HPDE6-E6E7 (cell line): ENCODE results near the gene SLC34A1.

Source experiments
- DNase-seq: peaks from one replicate; pipeline ENCODE4 v3.0.0; 2011; ENCODE audit warnings: missing footprints; ENCODE audit errors: extremely low spot score

SLC34A1 gene

DNA sequence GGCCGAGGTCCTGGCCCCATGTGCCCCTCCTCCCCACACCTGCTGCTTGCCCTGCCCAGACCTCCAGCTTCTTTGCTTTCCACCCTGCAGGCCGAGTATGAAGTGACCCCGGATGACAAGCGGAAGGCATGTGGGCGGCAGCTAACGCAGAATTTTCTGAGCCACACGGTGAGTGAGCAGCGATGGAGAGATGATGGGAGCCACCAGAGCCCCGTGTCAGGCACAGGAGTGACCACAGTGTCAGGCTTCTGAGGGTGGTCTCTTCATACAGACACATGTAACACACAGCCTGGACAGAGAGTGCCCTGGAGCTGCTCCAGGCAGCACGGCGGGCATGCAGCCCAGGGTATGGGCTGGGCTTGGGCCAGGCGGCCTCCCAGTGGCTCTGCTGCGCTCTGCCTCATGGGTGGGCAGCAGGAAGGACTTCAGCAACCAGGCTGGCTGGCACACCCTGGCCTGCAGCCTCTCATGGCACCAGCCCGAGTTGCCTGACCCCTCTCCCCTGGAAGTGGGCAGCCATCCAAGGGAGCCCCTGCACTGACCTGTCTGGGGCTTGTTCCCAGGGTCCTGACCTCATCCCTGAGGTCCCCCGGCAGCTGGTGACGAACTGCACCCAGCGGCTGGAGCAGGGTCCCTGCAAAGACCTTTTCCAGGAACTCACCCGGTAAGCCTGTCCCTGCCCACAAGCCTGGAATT, 48.1 kb downstream of the SLC34A1 start:
- DNase-seq = no peak

DNA sequence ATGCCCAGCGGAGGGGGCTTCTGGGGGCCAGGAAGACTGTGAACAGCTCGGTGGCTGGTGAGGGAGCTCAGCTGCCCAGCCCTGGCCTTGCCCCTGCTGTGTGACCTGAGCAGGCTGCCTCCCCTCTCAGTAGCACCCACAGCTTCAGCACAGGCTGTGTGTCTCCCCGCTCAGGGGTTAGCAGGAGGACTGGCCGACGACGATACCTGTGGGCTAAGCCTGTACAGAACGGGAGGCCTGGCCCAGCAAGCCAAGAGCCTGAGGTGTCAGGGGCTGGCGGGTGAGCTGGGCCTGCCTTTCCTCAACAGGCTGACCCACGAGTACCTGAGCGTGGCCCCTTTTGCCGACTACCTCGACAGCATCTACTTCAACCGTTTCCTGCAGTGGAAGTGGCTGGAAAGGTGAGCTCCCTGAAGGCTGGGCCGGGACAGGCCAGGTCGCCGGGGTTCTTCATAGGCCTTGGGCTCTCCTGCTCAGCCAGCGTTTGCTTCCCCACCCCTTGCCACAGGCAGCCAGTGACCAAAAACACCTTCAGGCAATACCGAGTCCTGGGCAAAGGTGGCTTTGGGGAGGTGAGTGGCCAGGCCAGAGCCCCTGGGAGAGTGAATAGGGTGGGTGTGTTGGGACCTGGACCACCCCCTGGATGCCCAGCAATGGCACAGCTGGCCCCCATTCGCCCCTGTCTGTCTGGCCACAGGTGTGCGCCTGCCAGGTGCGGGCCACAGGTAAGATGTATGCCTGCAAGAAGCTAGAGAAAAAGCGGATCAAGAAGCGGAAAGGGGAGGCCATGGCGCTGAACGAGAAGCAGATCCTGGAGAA, 48.8 kb downstream of the SLC34A1 start:
- DNase-seq = no peak

DNA sequence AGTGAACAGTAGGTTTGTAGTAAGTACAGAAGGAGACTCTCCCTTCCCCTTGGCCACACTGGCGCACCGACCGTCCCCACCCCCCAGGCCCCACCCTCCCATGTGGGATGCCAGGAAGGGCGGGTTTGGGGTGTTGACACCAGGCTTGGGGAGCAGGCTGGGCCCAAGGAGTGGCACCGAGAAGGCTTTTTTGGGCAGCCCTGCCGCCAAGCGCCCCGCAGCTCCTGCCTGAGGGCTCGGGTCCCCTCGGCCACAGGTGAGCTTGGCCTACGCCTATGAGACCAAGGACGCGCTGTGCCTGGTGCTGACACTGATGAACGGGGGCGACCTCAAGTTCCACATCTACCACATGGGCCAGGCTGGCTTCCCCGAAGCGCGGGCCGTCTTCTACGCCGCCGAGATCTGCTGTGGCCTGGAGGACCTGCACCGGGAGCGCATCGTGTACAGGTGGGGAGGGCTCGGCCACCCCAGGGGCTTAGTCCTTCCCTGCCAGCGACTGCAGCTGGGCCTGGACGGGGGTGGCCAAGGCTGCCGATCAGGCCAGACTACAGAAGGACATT, 49.5 kb downstream of the SLC34A1 start:
- no peak for DNase-seq

DNA sequence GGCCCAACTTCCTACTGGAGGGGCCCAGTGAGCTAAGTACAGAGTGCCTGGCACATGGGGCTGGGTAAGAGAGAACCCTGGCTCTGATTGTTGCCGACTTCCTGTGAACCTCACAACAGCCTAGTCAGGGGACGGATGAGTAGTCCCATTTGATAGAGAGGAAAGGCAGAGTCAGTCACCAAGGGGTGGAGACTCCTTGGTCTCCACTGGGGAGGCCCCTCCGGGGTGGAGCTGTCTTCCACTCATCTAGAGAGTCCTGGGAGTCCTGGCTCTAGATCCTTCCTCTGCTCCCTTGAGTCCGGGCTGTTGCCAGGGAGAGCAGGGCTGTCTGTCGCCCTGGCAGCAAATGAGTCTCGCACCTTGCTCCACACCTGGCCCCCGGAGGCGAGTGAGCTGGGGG, 50.2 kb downstream of the SLC34A1 start:
- no peak for DNase-seq

DNA sequence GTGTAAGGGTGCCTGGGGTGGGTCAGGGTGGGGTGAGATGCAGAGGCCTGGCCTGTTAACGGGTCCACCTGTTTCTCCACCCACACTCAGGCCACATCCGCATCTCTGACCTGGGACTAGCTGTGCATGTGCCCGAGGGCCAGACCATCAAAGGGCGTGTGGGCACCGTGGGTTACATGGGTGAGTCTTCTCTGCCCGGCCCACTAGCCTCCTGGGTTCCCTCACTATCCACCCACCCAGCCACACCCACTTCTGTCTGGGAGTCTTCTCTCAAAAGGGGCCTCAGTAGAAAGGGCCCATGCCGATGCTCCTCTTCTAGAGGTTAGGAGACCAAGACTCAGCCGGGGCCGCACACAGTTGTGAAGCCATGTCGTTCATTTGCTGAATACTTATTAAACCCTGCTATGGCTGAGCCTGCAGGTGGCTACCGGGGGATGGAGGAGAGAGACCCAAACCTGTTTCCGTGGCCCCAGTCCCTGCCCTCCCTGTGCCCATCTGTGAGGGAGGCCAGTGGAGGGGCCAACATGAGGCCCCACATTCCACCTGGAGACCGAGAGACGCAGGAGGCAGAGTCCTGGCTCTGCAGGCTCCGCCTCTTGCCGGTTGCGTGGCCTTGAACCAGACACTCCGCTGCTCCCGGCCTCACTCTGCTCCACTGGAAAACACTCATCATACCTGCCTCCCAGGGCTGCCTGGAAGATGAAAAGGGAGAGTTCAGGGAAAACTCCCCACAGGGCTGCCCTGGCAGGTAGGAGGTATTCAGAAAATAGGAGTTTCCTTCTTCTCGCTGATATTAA, 50.9 kb downstream of the SLC34A1 start:
- no peak for DNase-seq

DNA sequence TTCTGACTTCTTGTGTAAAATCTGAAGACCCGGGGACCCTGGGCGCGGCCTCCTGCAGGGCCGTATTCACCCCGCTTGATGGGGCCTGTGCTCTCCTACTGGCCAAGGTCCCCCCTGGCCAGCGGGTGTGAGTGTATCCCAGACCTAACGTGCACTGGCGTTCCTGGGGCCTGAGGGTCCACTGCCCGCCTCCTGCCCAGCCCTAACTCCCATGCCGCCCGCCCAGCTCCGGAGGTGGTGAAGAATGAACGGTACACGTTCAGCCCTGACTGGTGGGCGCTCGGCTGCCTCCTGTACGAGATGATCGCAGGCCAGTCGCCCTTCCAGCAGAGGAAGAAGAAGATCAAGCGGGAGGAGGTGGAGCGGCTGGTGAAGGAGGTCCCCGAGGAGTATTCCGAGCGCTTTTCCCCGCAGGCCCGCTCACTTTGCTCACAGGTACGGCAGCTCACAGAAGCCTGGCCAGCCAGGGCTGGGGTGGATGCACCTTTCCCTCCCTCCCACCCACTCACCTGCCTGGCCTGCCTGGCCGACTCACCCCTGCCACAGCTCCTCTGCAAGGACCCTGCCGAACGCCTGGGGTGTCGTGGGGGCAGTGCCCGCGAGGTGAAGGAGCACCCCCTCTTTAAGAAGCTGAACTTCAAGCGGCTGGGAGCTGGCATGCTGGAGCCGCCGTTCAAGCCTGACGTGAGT, 51.8 kb downstream of the SLC34A1 start:
- no peak for DNase-seq

DNA sequence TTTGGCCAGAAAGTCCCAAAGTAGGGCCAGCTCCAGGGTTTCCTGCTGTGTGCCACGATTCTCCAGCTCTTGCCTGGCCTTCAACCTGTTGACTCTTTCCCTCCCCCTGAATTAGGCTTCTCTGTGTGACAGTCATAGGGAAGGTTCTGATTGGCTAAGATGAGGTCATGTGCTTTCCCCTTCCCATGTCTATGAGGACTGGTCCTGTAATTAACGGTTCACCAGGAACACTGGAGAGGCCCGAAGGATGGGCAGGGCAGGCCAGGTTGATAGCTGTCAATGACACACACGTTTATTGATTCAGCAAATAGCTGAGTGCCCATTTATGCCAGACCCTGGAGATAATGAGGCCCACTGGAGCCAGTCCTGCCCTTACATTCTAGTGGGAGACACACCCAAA, 53.4 kb downstream of the SLC34A1 start:
- no peak for DNase-seq

DNA sequence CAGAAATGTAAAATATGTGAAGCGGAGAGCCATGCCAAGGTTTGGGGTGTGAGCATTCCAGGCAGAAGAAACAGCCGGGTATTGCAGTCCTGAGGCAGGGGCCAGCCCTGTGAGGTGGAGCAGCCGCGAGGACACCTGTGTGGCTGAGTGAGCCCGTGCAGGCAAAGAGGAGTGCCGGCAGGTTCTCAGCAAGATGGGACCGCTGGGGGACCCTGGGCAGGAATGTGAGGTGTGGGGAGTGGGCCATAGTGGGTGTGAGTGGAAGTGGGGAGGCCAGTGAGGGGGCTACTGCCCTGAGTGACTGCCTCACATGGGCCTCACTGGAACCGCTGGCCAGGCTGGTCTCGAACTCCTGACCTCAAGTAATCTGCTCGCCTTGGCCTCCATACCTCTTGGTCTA, 54.2 kb downstream of the SLC34A1 start:
- no peak for DNase-seq

DNA sequence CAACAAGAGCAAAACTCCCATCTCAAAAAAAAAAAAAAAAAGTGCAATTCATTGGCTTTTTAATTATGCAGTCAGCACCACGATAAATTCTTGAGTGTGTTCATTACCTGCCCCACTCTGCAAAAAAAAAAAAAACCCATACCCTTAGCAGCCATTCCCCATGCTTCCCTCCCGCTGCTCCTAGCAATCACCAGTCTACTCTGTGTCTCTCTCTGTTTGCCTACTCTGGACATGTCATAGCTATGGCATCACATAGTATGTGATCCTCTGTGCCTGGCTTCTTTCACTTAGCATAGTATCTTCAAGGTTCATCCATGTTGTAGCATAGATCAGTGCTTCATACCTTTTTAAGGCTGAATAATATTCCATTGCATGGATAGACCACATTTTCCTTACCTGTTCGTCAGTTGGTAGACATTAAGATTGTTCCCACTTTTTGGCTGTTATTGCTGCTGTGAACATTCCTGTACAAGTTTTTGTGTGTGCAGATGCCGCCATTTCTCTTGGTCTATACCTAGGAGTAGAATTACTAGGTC, 55.4 kb downstream of the SLC34A1 start:
- no peak for DNase-seq

DNA sequence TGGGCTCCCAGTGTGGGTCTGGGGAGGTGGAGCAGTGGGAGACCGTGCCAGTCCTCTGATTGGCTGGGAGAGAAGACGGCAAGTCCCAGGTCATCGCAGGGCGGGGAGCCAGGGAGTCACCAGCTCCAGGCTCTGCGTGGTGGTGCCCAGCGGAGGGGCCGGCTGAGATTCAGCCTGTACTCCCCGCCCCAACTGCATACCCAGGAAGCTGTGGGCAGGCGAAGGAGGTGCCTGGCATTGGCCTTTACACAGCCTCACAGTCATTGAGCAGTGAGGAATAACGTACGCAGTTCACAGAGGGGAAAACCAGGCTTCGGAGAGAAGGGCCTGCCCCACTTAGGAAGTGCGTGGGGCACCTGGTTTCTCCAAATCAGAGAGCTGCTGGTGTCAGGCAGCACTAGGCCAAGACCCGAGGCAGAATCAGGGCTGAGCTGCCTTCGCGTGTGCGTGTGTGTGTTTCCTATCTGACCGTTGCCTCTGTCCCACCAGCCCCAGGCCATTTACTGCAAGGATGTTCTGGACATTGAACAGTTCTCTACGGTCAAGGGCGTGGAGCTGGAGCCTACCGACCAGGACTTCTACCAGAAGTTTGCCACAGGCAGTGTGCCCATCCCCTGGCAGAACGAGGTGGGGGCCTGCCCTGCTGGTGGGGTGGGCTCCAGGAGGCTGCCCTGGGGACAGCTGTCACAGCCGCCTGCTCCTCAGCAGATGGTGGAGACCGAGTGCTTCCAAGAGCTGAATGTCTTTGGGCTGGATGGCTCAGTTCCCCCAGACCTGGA, 56.2 kb downstream of the SLC34A1 start:
- no peak for DNase-seq

DNA sequence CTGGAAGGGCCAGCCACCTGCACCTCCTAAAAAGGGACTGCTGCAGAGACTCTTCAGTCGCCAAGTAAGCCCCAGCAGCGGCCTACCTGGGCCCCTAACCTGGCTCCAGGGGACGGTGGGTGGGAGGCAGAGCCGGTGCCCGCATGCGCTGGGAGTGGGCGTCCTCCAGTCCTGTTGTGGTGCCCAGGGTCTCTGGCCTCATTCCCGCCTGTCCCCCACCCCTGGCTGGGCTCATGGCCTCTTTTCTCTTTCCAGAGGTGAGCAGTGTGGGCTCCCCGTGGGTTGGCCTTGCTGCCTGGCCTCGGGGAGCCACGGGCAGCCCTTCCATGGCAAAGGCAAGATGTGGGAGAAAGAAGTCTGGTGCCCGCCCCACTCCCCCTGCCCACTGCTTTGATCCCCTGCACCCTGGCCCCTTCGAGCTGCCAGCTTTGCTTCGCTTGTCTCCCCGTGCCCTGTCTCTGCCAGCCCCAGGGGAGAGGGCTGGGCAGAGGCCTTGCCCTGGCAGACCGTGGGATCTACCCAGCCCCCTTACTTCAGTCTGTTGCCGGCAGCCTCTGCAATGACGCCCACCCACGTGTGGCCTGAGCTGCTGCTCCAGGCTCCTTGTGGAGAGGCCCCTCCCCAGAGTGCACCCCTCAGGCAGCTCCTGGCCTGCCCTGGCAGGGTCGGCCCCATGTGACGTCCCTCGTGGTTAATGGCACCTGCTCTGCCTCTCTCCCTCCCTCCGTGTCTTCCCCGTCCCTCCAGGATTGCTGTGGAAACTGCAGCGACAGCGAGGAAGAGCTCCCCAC, 57.0 kb downstream of the SLC34A1 start:
- DNase-seq = no peak

DNA sequence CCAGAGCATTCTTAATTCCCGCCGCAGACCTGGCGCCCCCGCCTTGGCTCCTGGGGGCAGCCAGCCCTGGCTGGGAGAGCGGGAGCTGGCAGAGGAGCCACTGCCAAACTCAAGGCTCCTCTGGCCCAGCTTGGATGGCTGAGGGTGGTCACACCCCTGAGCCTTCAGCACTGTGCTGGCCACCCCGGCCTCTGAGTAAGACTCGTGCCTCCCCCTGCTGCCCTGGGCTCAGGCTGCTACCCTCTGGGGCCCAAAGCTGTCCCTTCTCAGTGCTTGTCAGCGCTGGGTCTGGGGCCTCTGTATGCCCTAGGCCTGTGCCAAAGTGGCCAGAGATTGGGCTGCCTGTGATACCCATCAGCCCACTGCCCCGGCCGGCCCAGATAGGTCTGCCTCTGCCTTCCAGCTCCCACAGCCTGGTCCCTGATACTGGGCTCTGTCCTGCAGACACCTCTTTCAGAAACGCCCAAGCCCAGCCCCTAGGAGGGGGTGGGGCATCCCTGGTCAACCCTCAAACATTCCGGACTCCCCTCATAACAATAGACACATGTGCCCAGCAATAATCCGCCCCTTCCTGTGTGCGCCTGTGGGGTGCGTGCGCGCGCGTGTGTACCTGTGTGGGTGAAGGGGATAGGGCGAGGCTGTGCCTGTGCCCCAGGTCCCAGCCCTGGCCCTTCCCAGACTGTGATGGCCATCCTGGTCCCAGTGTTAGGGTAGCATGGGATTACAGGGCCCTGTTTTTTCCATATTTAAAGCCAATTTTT, 58.0 kb downstream of the SLC34A1 start:
- no peak for DNase-seq

DNA sequence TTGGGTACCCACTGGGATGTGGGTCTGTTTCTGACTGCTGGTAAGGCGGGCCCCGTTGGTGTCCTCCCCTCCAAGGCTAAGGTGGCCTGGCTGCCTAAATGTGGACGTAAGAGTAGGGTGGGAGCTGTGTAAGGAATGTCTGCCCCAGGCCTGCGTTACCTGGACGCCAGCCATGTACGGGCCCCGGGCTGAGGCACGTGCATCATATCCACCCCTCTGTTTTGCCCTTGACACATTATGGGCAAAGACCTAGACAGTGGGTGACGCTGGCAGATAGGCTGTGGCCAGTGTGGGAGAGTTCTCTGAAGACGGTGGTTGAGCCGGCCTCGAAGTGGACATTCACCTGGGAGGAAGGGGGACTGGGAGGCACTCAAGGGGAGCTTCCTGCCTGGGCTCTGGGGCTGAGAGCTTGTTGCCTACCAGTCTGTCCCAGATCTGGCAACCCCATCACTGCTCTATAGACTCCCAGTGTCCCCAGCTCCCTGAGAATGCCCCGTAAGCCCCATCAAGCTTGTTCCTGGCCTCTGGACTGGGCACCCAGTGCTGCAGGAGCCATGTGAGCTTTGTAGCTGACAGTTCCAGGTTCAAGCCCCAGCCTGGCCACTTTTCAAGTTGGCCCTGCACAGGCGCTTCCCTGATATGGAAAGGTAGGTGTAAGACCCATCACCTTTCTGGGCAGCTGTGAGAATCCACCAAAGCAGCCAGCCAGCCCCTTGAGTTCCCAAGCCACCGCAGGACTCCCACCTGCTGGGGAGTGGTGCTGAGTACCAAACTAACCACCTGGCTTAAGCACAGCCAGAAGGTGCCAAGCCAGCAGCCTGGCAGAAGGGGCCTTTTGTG, 59.1 kb downstream of the SLC34A1 start:
- DNase-seq = no peak

DNA sequence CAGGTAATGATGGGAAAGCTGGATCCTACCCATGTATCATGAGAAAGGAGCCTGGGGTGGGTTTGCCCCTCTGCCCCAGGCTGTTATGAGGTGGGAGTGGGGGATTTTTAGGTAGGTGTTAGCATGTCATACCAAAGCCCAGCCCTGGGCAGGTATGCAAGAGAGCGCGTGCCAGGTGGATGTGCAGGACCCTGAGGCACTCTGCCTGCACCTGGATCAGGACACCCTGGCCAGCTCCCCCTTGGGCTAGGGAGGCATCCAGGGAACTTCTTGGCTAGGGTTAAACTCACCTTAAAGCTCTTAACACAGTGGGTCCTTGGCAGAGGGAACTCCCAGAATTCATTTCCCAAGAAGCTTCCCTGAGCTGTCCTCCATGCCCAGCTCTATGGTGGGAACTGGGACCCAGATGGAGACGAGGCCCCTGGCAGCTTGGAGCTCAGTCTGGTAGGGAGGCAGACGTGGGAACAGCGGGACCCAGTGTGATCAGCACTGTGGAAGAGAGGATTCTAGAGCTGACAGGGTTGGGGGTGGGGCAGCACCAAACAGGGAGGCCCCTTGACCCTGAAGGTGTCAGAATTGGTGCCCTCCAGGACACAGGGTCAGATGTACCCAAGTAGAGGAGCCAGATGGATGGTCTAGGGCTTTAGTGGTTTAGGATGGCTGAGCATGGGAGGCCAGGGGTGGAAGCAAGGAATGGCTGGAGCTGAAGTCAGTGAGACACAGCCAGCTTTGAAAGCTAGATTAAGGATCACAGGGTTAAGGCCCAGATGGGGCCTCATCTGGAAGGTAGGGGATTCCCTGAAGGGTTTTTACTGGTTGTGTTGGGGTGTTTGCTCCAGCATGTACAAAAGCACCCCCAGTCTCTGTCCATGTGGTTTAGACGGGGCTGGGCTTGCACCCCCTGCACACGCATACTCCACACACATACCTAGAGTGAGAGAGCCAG, 60.1 kb downstream of the SLC34A1 start:
- DNase-seq = no peak

DNA sequence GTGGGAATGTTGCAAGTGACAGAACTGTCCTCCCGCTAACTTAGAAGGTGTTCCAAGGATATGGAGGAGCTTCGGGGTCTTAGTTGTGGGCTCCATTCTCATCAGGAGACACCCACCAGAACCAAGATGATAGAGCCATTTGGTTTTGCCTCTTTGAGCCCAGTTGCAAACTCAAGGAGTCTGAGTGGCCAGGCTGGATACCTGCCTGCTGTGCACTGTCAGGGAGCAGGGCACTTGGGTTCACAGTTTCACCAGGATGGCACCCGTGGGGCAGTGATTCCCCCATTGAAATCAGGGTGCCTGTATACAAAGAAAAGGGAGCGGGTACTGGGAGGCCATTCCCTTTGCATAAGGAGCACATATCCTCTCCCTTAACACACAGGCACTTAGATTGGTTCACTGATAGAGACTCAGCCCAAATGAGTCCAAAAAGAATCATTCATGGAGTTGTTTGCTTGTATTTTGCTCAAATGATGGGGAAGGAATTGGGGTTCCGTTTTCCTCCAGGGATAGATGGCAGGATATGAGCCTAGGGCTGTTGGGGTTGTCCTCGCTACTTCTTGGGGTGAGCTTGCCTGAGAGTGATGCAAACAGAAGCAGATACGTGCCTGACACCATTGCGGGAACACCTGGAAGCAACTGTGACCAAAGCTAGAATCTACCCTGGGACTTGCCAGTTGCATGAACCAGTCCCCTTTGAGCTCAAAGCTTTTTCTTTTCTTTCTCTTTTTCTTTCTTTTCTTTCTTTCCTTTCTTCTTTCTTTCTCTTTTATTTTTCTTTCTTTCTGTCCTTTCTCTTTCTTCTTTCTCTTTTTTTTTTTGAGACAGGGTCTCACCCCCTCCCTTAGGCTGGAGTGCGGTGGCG, 61.0 kb downstream of the SLC34A1 start:
- DNase-seq = no peak

DNA sequence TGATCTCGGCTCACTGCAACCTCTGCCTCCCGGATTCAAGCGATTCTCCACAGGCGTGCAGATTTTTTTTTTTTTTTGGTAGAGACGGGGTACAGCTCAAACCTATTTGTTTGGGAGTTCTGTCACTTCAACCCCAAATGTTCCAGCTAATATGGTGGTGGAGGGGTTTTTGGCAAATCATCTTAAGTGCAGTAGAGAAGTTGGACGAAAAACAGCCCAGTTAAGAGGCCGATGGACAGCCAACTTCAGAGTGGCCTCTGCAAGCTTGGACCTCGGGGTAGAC, 61.6 kb downstream of the SLC34A1 start:
- no peak for DNase-seq
